Vagina (tissue), 2 donors: ENCODE results near the gene DYDC2.

Experiments used
- CTCF ChIP-seq, 3 experiments: fragments of 450-650 bp in 2 of 3; fragments of 200-600 bp in 1 of 3; sonication (generic) in 1 of 3; IDR thresholded peaks; one replicate each; pipeline ENCODE4 v1.5.1; 2017 to 2019; ENCODE audit warnings: antibody characterized with exemption in 3 of 3, mild to moderate bottlenecking in 2 of 3, moderate library complexity in 2 of 3
- POLR2A ChIP-seq, 2 donors: fragments of 450-650 bp; IDR thresholded peaks; one replicate each; pipeline ENCODE4 v1.6.1; 2017; ENCODE audit warnings: antibody characterized with exemption in 2 of 2, mild to moderate bottlenecking in 2 of 2, moderate library complexity in 2 of 2
- POLR2AphosphoS5 ChIP-seq, 2 donors: sonication (generic); formaldehyde crosslinking; IDR thresholded peaks; one replicate each; pipeline ENCODE4 v1.9.0; 2017; ENCODE audit warnings: antibody characterized with exemption in 2 of 2, mild to moderate bottlenecking in 2 of 2, low read depth in 1 of 2; ENCODE audit not compliant: insufficient read depth in 1 of 2

DNA sequence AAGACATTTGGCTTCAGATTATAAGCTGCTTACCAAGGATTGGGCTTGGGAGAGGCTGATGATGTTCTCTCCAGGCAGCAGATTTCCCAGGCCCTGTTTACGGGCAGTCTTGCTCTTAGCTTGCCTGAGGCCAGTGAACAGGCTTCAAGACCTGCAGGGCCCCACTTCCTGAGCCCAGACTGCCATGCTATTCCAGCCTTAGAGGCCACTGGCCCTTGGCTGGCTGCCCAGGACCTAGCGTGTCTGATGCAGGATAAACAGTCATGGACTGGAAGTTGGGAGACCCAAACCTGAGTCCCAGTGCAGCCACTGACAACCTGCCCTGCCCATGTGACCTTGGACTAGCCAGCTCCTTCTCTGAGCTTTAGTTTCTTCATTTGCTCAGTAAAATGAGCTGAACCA lies 54.7 kb downstream of the DYDC2 start:
- no peak for TF ChIP-seq POLR2A (IDR thresholded peaks at IDR 0.05)
- no peak for TF ChIP-seq POLR2AphosphoS5 (IDR thresholded peaks at IDR 0.05; ENCODE audit: insufficient read depth in 1 of 2, low read depth in 1 of 2)
- TF ChIP-seq CTCF (IDR thresholded peaks at IDR 0.05): no peak
